PC-9 (cell line): ENCODE measurements around the gene AK3. TPM values are rescaled to one million over a fixed set of nuclear protein-coding genes. Genes with fewer than 3 reads are reported as not detected.

Experiments used
- BruUV-seq: library from RNA; stranded (reverse); fragments of 400-500 nt; replicated peaks from 2 replicates; lab custom pipeline; 2021; lab: Mats Ljungman, UMichigan
- CTCF ChIA-PET: fragments of 300-600 bp; sonication (Branson Sonifier 250); formaldehyde crosslinking; loops from one replicate; lab custom pipeline; 2022; ENCODE audit warnings: antibody characterized with exemption; lab: Charles Lee
- POLR2A ChIA-PET: fragments of 300-600 bp; sonication (Branson Sonifier 250); formaldehyde crosslinking; loops from one replicate; lab custom pipeline; 2022; ENCODE audit warnings: antibody characterized with exemption; ENCODE audit not compliant: unreplicated experiment; lab: Charles Lee
- DNase-seq, 2 experiments: peaks; one replicate each; pipeline versions ENCODE4 v3.0.0 to v3.0.0-alpha.2; 2015 to 2022; ENCODE audit warnings: mixed read lengths in 1 of 2
- H2AFZ ChIP-seq: fragments of 200-600 bp; sonication (generic); 2 replicates; pipeline ENCODE4 v1.8.1; 2017; ENCODE audit warnings: antibody characterized with exemption
- H3F3A ChIP-seq: fragments of 200-600 bp; sonication (generic); 2 replicates; pipeline ENCODE4 v1.8.1; 2017; ENCODE audit warnings: antibody characterized with exemption, mild to moderate bottlenecking, low read depth; ENCODE audit not compliant: insufficient read depth
- H3K27ac ChIP-seq: fragments of 200-600 bp; sonication (generic); 2 replicates; pipeline ENCODE4 v1.6.1; 2016; ENCODE audit warnings: mixed run types
- H3K27me3 ChIP-seq: fragments of 200-600 bp; sonication (generic); 2 replicates; pipeline ENCODE4 v1.6.1; 2016; ENCODE audit warnings: low read depth, mixed run types; ENCODE audit not compliant: insufficient read depth
- H3K36me3 ChIP-seq: fragments of 200-600 bp; sonication (generic); 2 replicates; pipeline ENCODE4 v1.6.1; 2016; ENCODE audit warnings: low read depth, mixed run types
- H3K4me1 ChIP-seq: fragments of 200-600 bp; sonication (generic); replicated peaks from 2 replicates; pipeline ENCODE4 v1.6.1; 2016; ENCODE audit warnings: mixed run types; ENCODE audit not compliant: insufficient read depth
- H3K4me2 ChIP-seq: fragments of 200-600 bp; sonication (generic); 2 replicates; pipeline ENCODE4 v1.6.1; 2017; ENCODE audit warnings: mixed run types
- H3K4me3 ChIP-seq: fragments of 200-600 bp; sonication (generic); 2 replicates; pipeline ENCODE4 v1.6.1; 2016; ENCODE audit warnings: mixed run types
- H3K79me2 ChIP-seq: fragments of 200-600 bp; sonication (generic); 2 replicates; pipeline ENCODE4 v1.6.1; 2017; ENCODE audit warnings: low read depth, mixed run types
- H3K9me2 ChIP-seq: fragments of 200-600 bp; sonication (generic); 2 replicates; pipeline ENCODE4 v1.8.1; 2017; ENCODE audit warnings: mild to moderate bottlenecking; ENCODE audit not compliant: insufficient read depth
- H3K9me3 ChIP-seq: fragments of 200-600 bp; sonication (generic); 2 replicates; pipeline ENCODE4 v1.8.1; 2016; ENCODE audit warnings: low read depth; ENCODE audit not compliant: insufficient read depth
- H4K20me1 ChIP-seq: fragments of 200-600 bp; sonication (generic); 2 replicates; pipeline ENCODE4 v1.8.1; 2017; ENCODE audit not compliant: insufficient read depth
- EZH2 ChIP-seq: fragments of 200-600 bp; sonication (generic); IDR thresholded peaks from 2 replicates; pipeline ENCODE4 v1.8.0; 2017; ENCODE audit warnings: antibody characterized with exemption, low read depth
- intact Hi-C: fragments of 100-400 bp; cut with micrococcal nuclease; formaldehyde crosslinking; loops from one replicate; pipeline ENCODE4 v1.10.0; 2022; ENCODE audit not compliant: unreplicated experiment
- total RNA-seq: library from RNA; stranded (reverse); gene quantifications from 2 replicates; pipeline ENCODE4 v1.2.3, GENCODE V29; 2021
- TF ChIP-seq, protein P1 (sequence below): fragments of 200-600 bp; sonication (generic); conservative IDR thresholded peaks from 2 replicates; pipeline ENCODE4 v1.6.1; 2017; ENCODE audit warnings: mixed run types, antibody characterized with exemption, mild to moderate bottlenecking, moderate library complexity

The AK3 gene
- total RNA-seq, 1 experiment from 2014 or later = 36.2 TPM

DNA sequence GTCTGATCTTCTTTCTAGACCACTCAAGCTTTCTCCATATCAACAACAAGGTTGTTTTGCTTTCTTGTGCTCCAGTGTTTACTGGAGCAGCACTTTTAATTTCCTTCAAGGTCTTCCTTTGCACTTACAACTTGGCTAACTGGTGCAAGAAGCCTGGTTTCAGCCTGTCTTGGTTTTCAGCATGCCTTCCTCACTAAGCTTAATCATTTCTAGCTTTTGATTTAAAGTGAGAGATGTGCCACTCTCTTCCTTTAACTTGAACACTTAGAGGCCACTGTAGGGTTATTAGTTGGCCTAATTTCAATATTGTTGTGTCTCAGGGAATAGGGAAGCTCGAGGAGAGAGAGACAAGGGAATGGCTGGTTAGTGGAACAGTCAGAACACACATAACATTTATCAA, 13.4 kb downstream of the AK3 start:
- Histone ChIP-seq H3K79me2 (peaks cover 12% of the 10 kb centered on the region), H3K9me3 (no peaks in the 10 kb centered on the region), H2AFZ (no peak overlapping the region), H4K20me1 (no peaks in the 10 kb centered on the region; the same call in 1 of the 2 replicates), H3K4me2 (no peak overlapping the region), H3K4me1 (no peaks in the 10 kb centered on the region), H3K27me3 (no peaks in the 10 kb centered on the region), H3F3A (no peaks in the 10 kb centered on the region), H3K4me3 (no peak overlapping the region), H3K27ac (no peak overlapping the region), H3K36me3 (no peaks in the 10 kb centered on the region; the same call in 1 of the 2 replicates), H3K9me2 (no peaks in the 10 kb centered on the region)
- TF ChIP-seq, protein P1, sequence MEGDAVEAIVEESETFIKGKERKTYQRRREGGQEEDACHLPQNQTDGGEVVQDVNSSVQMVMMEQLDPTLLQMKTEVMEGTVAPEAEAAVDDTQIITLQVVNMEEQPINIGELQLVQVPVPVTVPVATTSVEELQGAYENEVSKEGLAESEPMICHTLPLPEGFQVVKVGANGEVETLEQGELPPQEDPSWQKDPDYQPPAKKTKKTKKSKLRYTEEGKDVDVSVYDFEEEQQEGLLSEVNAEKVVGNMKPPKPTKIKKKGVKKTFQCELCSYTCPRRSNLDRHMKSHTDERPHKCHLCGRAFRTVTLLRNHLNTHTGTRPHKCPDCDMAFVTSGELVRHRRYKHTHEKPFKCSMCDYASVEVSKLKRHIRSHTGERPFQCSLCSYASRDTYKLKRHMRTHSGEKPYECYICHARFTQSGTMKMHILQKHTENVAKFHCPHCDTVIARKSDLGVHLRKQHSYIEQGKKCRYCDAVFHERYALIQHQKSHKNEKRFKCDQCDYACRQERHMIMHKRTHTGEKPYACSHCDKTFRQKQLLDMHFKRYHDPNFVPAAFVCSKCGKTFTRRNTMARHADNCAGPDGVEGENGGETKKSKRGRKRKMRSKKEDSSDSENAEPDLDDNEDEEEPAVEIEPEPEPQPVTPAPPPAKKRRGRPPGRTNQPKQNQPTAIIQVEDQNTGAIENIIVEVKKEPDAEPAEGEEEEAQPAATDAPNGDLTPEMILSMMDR = no peak
- no peak for TF ChIP-seq EZH2
- intact Hi-C loops = no loop called here
- no TSS peak for BruUV-seq
- ChIA-PET POLR2A (no interaction called here), CTCF (no interaction called here)
- DNase-seq = no peak

- Histone ChIP-seq H3K4me1 (no peaks in the 10 kb centered on the region), H3K9me2 (no peaks in the 10 kb centered on the region), H2AFZ (no peak overlapping the region), H3F3A (no peaks in the 10 kb centered on the region), H4K20me1 (no peaks in the 10 kb centered on the region), H3K9me3 (no peaks in the 10 kb centered on the region), H3K79me2 (peaks cover 5% of the 10 kb centered on the region; the same call in 1 of the 2 replicates), H3K4me3 (no peak overlapping the region), H3K27ac (no peak overlapping the region), H3K36me3 (no peaks in the 10 kb centered on the region; the same call in 1 of the 2 replicates), H3K27me3 (no peaks in the 10 kb centered on the region), H3K4me2 (no peak overlapping the region)
- ChIA-PET CTCF (no interaction called here), POLR2A (no interaction called here)
- TF ChIP-seq, protein P1 = no peak
- TF ChIP-seq EZH2 = no peak
- intact Hi-C loops = no loop called here
- no peak for DNase-seq
- no TSS peak for BruUV-seq
Observed at GRCh38 chr9:4725706-4726442, 15.1 kb downstream of the AK3 start.

- no peak for DNase-seq
- Histone ChIP-seq H4K20me1 (no peaks in the 10 kb centered on the region), H3K27ac (no peak overlapping the region), H3F3A (no peaks in the 10 kb centered on the region), H3K4me1 (no peaks in the 10 kb centered on the region), H3K36me3 (peaks cover 5% of the 10 kb centered on the region; the same call in 1 of the 2 replicates), H3K9me3 (no peaks in the 10 kb centered on the region), H3K9me2 (no peaks in the 10 kb centered on the region), H3K4me2 (no peak overlapping the region), H3K79me2 (no peaks in the 10 kb centered on the region), H3K4me3 (no peak overlapping the region), H3K27me3 (no peaks in the 10 kb centered on the region), H2AFZ (no peak overlapping the region)
- BruUV-seq = no TSS peak
- ChIA-PET CTCF (no interaction called here), POLR2A (no interaction called here)
- intact Hi-C loops = no loop called here
- TF ChIP-seq EZH2 = no peak
- TF ChIP-seq, protein P1 = no peak
Observed at GRCh38 chr9:4721736-4722135, 19.3 kb downstream of the AK3 start.
